HT1080 (cell line): ENCODE measurements around the gene CPTP. TPM values are rescaled to one million over a fixed set of nuclear protein-coding genes. Genes with fewer than 3 reads are reported as not detected.
"Not testable (repeated sequence)": the region's sequence is repeated elsewhere in the genome, so short reads cannot be mapped to it uniquely, and the experiment has no call there.

Source experiments
- DNase-seq: peaks from one replicate; pipeline ENCODE4 v3.0.0-alpha.2; 2015; ENCODE audit warnings: low read depth
- total RNA-seq: library from RNA; depleted of rRNA; stranded (reverse); fragments of >200 nt; shearing (Covaris generic); gene quantifications from 2 replicates; pipeline ENCODE4 v1.2.3, GENCODE V29; 2014

CPTP gene
- total RNA-seq, 1 experiment from 2014 or later = 55.0 TPM

GRCh38 chr1:1306070-1306660 lies 18.4 kb upstream of the CPTP start:
- no peak for DNase-seq

GRCh38 chr1:1306661-1307260 lies 17.8 kb upstream of the CPTP start:
- no peak for DNase-seq

- DNase-seq = no peak
Observed at GRCh38 chr1:1307261-1307922, 17.2 kb upstream of the CPTP start.

- DNase-seq = peak; percentile 88
Observed at GRCh38 chr1:1307923-1308755, 16.5 kb upstream of the CPTP start, which contains the start of the genes ACAP3 and PUSL1. Gene ACAP3 (minus strand): TSS chr1:1307930. CDS start chr1:1307815, 115 bp downstream. Gene PUSL1 (plus strand): TSS chr1:1308597. CDS start chr1:1308644, 47 bp downstream.

- no peak for DNase-seq
Observed at GRCh38 chr1:1308756-1309250, 15.8 kb upstream of the CPTP start.

GRCh38 chr1:1309251-1310108 lies 15.1 kb upstream of the CPTP start:
- no peak for DNase-seq

- no peak for DNase-seq
Observed at GRCh38 chr1:1310109-1310385, 14.6 kb upstream of the CPTP start.

GRCh38 chr1:1310476-1311053 lies 14.0 kb upstream of the CPTP start:
- DNase-seq = no peak

GRCh38 chr1:1311107-1312104 lies 13.2 kb upstream of the CPTP start:
- no peak for DNase-seq

GRCh38 chr1:1312450-1313314 lies 11.9 kb upstream of the CPTP start:
- no peak for DNase-seq

- DNase-seq = no peak
Observed at GRCh38 chr1:1313500-1314236, 10.9 kb upstream of the CPTP start.

GRCh38 chr1:1314237-1314586 lies 10.4 kb upstream of the CPTP start:
- DNase-seq = no peak

GRCh38 chr1:1314678-1315335 lies 9.8 kb upstream of the CPTP start:
- no peak for DNase-seq

- DNase-seq = no peak
Observed at GRCh38 chr1:1315435-1315954, 9.1 kb upstream of the CPTP start.

GRCh38 chr1:1316199-1316598 lies 8.4 kb upstream of the CPTP start:
- DNase-seq = not testable (repeated sequence)

GRCh38 chr1:1317420-1317819 lies 7.2 kb upstream of the CPTP start:
- no peak for DNase-seq

- DNase-seq = peak; percentile 95
Observed at GRCh38 chr1:1318131-1318652, 6.4 kb upstream of the CPTP start.
